NCI-H345 treated with DMSO at 0.1 percent for 48 hours (cell line): Measurements from ENCODE around the gene ISM1.

Experiments
- DNase-seq: peaks from one replicate; lab custom pipeline; 2025; ENCODE audit not compliant: unreplicated experiment; lab: John Stamatoyannopoulos, UW

The ISM1 gene

DNA sequence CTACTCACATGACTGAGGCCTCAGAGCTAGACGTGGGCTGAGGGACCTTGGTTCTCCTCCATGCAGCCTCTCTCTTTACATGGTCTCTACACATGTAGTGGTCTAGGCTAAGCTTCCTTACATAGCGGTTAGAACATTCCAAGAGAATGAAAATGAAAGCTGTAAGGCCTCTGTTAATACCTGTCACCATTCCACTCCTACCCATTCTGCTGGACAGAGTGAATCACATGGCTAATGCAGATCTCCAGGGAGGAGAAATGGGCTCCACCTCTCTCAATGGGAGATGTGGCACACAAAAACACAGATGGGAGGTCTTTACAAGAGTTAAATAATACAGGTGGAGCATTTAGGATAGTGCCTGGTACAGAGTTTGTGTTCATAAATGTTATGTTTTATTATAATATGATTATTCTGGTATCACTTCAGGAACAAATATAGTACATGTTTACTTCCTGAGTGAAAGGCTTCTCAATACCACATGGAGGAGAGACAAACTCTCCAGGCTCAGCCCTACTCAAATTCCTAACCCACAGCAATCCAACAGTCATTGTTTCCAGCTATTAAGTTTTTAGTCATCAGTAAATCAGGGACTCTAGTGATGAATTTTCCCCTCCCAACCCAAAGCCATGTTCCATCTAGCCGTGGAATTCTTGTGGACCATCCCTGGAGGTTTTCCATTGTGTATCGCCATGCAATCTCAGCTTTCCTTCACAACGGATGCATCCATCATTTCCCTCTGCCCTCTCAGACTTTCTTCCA is 57.9 kb downstream of the ISM1 start:
- no peak for DNase-seq

DNA sequence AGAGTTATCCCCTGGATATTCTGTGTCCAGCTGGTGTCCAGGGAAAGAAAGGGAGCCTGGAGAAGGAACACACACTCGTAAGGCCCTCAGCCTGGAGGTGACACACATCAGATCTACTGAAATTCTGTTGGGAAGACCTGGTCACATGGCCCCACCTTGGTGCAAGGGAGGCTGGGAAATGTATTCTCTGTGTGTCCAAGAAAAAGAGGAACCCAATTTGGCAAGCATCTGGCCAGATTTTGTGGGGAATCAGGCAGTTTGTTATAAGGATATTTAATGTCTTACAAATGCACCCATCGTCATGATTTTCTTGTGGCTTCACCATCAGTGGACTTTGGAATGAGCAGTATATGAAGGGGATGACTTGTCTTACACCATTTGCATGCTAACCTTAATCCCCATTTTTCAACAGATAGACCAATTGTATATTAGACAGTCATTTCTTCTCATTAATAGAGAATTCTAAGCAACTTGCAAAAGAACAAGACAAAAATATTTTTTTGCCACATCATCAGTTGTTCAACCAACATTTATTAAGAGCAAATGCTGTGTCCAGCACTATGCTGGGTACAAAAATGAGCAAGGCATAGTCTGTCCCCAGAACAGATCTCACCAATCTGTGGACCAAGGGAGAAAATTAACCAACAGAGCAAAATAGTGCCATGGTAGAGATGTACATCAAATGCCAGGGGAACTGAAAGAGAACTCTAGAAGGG is 59.7 kb downstream of the ISM1 start:
- DNase-seq: no peak

DNA sequence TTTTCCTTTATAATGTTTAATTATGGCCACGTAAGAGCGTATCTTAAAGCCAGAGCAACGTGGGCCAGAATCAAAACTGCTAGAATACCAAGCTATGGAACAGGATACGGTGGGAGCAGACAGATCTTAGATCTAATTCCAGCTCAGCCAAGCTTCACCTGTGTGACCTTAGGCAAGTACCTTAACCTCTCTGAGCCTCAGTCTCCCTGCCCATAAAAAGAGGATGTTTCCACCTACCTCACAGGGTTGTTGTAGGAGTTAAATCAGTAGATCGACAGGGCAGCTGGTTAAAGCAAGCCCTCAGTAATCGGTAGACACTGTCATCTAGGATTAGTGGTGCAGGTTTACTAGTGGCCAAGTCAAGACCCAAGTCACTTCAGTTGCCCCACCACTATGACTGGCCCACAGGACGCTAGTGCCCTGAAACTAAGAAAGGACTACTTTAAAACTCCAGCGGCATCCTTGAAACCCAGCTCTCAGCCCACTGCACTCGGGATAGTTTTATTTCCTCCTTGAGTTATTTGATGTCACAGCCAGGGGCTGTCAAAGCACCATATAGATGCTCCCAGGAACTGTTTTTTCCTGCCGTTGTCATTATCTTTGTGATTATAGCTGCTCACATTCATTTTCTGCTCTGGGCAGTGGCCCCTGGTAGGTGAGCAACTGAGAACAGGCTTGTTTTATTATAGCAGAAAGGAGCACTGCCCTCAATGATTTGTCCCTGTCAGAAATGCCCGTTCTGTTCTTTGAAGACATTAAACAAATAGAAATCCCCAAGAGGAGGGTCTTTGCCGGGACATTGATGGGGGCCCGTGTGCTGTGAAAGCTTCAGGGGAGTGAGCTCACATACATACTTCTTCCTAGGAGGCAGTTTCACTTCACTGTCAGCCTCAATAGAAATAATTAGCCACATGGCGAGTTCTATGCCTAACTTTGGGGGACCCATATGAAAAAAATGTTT is 63.1 kb downstream of the ISM1 start:
- no peak for DNase-seq

DNA sequence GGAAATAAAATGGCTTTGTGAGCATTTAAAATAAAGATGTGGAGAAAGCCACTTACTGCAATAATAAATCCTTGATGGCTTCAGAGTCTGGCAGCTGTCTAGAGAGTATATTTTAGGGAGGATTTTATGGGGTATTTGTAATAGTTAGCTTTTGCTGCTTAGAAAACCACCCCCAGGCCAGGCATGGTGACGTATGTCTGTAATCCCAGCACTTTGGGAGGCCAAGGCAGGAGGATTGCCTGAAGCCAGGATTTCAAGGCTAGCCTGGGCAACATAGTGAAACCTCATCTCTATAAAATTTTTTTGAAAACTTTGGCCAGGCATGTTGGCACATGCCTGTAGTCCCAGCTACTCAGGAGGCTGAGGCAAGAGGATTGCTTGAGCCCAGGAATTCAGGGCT is 63.8 kb downstream of the ISM1 start:
- no peak for DNase-seq

DNA sequence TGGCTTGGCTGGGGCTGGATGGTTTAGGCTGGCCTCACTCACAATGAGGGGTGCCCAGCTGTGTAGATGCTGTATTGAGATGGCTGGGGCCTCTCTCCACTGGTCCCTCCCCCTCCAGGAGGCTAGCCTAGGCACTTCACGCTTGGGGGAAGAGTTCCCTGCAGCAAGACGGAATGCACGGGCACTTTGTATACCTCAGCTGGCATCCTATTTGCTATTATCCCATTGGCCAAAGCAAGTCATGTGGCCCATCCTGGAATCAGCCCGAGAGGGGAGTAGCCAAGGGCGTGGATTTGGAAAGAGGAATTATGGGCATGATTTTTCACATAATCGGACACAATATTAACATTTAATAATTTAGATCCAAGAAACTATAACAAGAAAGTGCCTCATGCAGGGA is 64.3 kb downstream of the ISM1 start:
- DNase-seq: no peak

DNA sequence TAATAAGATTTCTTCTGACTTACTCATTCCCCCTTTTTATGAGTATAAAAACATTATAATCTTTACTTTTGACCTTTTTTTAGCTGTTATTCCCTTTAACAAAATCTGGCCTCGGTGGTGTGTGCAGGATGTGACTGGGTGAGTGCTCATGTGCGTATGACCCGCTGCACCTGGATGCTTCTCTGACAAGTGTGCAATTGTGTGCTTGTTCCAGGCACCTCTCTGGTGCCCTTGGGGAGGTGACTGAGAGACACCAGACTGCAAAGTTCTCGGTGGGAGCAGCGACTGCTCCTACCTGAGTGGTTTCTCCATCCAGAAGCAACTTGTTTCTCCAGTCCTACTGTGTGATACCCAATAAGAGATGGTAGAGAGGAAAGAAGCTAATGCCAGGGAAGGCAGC is 65.0 kb downstream of the ISM1 start:
- DNase-seq: no peak

DNA sequence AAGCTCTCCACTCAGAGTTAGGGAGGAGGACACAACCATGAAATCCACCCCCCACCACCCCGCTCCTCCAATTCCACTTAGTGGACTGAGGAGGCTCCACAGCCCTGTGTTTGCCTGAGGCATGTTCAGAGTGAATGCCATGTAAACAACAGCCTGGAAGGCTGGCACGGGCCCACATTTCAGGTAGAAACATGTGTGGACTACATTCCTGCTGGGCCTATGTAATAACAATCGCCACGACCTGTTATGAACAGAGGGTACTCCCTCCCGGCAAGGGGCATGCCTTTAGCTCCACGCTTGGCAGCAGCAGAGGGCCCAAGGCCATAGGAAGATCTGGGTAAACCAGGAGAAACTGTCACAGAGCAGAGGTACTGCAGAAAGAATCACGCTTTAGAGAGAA is 65.5 kb downstream of the ISM1 start:
- DNase-seq: peak; percentile 25

DNA sequence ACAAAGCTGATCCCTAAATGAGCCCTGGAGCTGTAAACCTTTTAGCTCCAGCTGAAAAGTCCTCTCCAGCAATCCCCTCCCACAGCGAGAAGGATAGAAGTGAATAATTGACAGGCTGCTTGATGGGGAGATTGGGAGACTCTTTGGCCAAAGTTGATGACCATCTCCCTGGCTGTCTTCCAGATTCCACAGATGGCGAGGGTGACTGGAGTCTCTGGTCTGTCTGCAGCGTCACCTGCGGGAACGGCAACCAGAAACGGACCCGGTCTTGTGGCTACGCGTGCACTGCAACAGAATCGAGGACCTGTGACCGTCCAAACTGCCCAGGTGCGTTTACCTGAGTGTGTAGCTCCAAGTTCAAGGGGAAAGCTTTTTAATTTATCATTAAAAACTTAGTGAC is 67.3 kb downstream of the ISM1 start:
- no peak for DNase-seq

DNA sequence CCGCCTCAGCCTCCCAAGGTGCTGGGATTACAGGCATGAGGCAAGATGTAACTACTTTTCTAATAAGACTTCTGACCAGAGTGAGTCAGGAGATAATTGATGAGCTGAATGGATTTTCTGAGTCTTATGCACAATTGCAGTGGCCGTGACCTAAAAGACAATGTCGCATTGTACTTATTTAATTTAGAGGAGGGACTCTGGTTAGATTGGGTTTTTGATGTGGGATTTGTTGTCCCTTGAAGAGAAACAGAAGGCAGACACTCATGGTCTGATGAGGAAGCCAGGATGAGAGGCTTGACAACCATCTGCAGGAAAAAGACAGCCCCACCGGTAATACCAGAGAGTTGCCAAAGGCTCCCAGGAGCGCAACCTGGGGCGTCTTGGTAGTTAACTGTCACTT is 68.0 kb downstream of the ISM1 start:
- DNase-seq: no peak

DNA sequence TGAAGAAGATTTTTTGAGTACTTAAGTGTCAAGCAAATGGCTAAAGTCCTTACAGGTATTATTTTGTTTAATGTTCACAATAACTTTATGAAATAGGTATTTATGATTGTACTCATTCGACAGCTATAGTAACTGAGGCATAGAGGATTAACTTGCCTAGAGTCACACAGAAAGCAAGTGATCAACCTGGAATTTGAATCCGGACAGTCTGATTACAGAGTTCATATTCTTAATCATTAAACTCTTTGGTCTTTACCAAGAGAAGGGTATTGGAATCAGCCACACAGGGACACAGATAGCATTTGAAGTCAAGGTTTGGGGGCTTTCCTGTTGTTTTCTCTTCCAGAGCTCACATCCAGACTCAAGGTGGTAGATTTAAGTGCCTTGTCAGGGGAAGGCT is 69.7 kb downstream of the ISM1 start:
- DNase-seq: no peak

DNA sequence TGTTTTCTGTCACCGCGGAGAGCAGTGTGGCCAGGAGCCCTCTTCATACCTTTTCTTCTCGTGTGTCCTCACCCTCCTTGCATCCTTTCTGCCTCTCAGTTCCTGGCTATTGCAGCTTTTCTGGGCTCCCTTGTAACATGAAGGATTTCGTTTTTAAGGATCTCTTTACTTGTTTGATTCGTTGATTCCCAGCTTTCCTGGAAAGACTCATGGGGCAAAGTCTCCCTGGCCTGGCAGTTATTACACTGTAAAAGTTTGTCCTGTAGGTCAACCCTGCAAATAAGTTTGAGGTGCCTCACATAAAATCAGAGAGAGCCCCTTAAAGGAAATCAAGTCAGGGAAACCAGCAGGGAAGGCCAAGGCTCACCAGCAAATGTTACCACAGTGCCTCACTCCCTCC is 70.1 kb downstream of the ISM1 start:
- DNase-seq: no peak

DNA sequence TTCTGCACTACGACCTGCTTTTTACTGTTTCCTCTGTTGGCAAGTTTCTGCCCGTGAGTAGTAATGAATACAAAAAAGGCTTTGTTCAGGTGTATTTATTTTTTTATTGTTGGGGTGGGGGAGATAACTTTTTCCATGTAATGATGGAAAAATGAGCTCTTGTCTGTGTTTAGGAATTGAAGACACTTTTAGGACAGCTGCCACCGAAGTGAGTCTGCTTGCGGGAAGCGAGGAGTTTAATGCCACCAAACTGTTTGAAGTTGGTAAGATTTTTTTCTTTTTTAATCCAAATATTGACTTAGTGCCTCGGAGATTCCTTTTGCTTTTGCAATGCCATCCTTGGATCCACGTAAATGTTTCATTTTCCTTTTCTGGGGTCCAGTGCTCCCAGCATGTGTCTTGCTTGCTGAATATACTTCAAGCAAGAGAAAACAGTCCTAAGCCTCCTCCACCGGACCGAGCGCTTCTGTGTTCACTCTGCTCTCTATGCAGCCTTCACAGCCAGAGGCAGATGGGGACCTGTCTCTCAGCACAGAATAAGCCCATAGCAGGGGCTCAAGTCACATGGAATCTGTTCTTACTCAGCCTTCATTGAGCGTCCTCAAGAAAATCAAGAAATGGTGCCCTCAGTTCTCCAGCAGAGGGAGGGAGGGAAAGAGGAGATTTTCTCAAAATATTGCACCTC is 71.3 kb downstream of the ISM1 start:
- DNase-seq: no peak

DNA sequence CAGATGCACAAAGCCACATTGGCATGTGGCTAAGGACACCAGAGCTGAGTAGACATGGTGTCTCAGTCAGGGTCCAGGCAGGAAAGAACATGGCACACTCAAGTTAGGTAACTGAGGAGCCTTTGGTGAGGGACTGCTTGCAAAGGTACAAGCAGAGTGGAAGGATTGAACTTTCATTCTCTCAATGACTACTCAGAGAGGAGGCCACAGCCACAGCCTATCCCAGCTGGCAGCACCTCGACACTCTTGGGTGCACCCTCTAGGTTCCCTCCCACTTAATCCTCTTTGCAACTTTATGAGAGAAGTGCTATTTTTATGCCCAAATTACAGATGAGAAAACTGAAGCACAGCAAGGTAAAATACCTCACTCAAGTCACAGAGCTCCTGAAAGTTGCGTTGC is 73.4 kb downstream of the ISM1 start:
- no peak for DNase-seq

DNA sequence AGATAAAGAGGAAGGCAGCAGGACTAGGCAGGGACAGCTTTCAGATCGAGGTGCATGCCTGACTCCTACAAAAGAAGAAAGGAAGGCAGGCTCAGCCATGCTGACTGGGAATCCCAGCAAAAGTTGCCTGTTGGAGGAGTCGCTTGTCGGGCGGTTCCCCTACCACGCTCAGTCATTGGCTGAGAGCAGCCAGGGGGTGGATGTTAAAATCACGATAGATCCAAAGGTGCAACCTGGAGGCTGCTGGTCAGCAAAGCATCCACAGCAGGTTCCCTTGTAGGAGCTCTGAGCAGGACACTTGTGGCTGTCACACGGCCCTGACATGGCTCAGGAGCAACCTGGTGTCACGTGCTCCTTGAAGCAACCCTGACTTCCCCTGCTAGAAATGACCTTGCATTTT is 74.6 kb downstream of the ISM1 start:
- no peak for DNase-seq

DNA sequence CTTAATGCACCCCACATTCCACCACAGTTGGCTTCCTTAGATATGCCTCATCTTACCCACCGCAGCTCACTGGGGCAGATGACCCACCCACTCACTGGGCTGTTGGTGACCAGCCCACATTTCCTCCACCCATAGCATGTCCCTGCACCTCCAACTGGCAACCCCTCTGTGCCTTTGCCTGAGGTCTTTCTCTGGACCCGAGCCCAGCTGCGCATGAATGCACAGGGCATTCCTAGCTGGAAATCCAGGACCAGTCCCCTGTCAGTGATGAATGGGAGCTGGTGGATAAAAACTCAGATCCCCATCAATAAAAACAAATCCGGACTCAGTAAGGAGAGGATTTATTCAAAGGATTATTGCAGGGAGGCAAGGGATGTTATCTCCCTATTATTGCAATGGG is 75.0 kb downstream of the ISM1 start:
- no peak for DNase-seq

DNA sequence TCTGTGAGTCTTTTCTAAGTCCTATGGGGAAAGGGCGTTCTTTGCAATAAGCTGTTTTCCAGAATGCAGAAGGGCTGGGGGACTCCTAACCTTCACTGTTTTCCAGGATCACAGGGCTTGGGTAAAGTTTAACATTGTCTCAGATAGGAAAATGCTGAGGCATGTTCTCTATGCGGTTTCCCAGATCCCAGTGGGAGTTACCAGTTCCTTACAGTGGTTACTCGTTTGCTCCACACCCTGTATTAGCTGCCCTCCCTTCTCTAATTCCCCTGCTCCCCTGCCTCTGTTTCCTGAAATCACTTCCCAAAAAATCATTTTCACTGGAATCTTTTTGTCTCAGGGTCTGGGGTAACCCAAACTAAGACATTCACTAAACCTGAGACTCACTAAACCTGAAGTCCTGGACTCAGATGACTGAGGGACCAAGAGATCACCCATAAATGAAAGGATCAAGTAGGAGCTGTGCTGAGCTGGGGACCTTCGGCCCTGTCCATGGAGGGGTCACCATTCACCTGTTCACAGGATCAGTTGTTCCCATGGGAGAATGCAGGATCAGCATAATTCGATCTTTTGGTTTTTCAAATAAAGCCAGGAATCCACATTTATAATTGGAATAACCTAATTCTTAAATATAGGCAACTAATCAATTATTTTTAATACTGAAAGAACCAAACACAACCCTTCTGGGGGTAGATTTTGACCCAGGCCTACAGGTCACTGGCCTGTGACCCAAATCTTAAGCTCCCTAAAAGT is 76.2 kb downstream of the ISM1 start:
- no peak for DNase-seq

DNA sequence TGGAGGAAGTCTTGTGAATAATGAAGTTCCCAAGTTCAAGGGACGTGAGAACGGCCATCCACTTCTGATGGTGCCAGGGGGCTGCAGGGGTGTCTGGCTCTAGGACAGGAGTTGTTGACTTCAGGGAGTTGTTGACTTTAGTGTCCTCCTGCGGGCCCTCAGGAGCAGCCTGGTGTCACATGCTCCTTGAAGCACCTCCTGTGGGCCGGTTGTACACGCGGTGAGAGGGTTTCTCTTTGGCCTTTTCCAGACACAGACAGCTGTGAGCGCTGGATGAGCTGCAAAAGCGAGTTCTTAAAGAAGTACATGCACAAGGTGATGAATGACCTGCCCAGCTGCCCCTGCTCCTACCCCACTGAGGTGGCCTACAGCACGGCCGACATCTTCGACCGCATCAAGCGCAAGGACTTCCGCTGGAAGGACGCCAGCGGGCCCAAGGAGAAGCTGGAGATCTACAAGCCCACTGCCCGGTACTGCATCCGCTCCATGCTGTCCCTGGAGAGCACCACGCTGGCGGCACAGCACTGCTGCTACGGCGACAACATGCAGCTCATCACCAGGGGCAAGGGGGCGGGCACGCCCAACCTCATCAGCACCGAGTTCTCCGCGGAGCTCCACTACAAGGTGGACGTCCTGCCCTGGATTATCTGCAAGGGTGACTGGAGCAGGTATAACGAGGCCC is 77.8 kb downstream of the ISM1 start:
- DNase-seq: no peak

DNA sequence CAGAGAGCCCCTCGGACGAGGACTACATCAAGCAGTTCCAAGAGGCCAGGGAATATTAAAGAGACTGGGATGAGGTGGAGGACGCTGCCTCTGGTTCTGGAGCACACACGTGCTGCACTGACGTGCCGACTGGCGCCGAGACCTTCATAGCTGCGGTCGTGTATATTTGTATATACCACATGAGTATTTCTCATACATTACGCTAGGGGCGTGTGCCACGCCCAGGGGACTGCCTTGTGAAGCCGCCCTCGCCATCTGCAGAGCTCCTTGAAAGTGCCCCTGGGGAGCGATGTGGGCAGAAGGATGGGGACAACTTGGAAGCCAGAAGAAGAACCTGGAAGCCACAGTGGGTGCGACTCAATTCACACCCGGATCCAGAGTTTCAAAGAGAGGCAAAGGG is 78.3 kb downstream of the ISM1 start:
- no peak for DNase-seq

DNA sequence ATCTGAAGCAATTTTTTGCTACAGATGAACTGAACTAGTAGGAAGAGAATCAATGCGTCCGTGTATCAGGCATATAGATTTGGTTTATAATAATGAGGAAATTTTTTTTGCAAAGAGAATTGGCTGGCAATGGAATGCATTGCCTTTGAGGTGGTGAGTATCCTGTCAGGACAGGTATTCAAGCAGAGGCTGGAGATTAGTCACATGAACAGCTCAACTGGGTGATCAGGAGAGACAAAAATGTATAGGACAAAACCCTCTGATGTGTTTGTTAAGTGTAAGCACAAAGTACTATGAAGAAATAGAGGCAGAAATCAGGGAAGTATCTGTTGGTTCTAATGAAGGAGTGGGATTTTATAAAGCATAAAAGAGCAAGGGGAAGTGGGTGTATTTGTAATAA is 80.5 kb downstream of the ISM1 start:
- DNase-seq: no peak
